ENCODE data around the gene BLMH.

GRCh38 chr17:30208214-30208613 lies 83.5 kb downstream of the BLMH start:
- TF ChIP-seq CTCF (conservative IDR thresholded peaks at IDR 0.05; ENCODE audit: low read length), result no peak
- no peak for TF ChIP-seq EZH2phosphoT487 (IDR thresholded peaks at IDR 0.05; ENCODE audit: borderline replicate concordance)
